IPS DF 19.7 (cell line): ENCODE data around the gene STOX2.

Experiments used
- DNase-seq: peaks from one replicate; pipeline ENCODE4 v3.0.0-alpha.2; 2013; ENCODE audit warnings: low read depth, low spot score

Gene STOX2

DNA sequence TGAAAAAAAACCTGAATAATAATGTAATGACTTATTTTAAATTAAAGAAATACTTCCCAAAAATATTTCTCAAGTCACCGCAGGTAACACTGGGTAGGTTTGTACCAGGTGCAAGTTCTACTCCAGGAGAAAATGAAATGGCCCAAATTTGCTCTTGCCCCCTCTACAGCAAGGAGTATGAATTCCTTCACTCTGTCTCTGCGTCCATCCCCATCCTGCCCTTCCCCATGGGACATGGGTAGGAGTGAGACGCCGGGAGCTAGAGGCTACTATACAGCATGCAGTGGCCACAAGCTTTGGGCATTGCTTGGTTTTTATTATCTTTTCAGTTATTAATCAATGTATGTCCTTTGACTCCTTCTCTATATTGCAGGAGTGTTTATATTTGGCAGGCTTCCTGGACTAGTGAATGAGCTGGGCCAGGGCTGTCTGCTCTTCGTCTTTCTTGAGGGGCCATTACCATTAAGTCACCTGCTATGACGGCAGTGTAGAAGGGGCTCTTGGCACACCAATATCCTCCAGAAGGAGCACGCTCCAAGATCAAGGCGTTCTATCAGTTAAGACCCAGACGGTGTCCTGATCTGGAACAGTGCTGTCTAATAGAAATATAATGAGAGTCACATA lies 162.9 kb downstream of the STOX2 start:
- no peak for DNase-seq
